IPS DF 19.7 (cell line): Measurements from ENCODE around the gene TMEM9.
A peak's percentile ranks its signal among the peaks of the same experiment; 100 is the strongest.

ENCODE experiments used
- DNase-seq: peaks from one replicate; pipeline ENCODE4 v3.0.0-alpha.2; 2013; ENCODE audit warnings: low read depth, low spot score

TMEM9 gene

GRCh38 chr1:201154389-201155165, at the start of gene TMEM9:
Gene TMEM9 (minus strand): TSS chr1:201154474. CDS start chr1:201153923, 551 bp downstream.
- peak; percentile 82 for DNase-seq

GRCh38 chr1:201198598-201198997, 44.3 kb upstream of the TMEM9 start:
- no peak for DNase-seq

GRCh38 chr1:201194046-201194445, 39.8 kb upstream of the TMEM9 start:
- DNase-seq, result no peak

GRCh38 chr1:201192261-201192788, 38.1 kb upstream of the TMEM9 start:
- no peak for DNase-seq

GRCh38 chr1:201191653-201192260, 37.5 kb upstream of the TMEM9 start:
- DNase-seq, result no peak

- DNase-seq, result no peak
Measured at GRCh38 chr1:201190624-201191051, 36.4 kb upstream of the TMEM9 start, which contains the start of gene IGFN1. Gene IGFN1 (plus strand): TSS chr1:201190824. CDS start chr1:201193294, 2,470 bp downstream.

- no peak for DNase-seq
Measured at GRCh38 chr1:201190005-201190404, 35.7 kb upstream of the TMEM9 start.

- no peak for DNase-seq
Measured at GRCh38 chr1:201189085-201189484, 34.8 kb upstream of the TMEM9 start.

GRCh38 chr1:201186192-201186591, 31.9 kb upstream of the TMEM9 start:
- no peak for DNase-seq

GRCh38 chr1:201185527-201186128, 31.4 kb upstream of the TMEM9 start:
- DNase-seq, result no peak

GRCh38 chr1:201185123-201185453, 30.8 kb upstream of the TMEM9 start:
- DNase-seq, result no peak

GRCh38 chr1:201184307-201185122, 30.2 kb upstream of the TMEM9 start:
- peak; percentile 61 for DNase-seq

- no peak for DNase-seq
Measured at GRCh38 chr1:201183753-201184152, 29.5 kb upstream of the TMEM9 start.

GRCh38 chr1:201183209-201183608, 28.9 kb upstream of the TMEM9 start:
- no peak for DNase-seq

GRCh38 chr1:201181726-201182125, 27.5 kb upstream of the TMEM9 start:
- no peak for DNase-seq

- no peak for DNase-seq
Measured at GRCh38 chr1:201181323-201181722, 27.0 kb upstream of the TMEM9 start.

- DNase-seq, result no peak
Measured at GRCh38 chr1:201180901-201181300, 26.6 kb upstream of the TMEM9 start.

- DNase-seq, result no peak
Measured at GRCh38 chr1:201180141-201180540, 25.9 kb upstream of the TMEM9 start.

GRCh38 chr1:201178718-201179117, 24.4 kb upstream of the TMEM9 start:
- no peak for DNase-seq

- no peak for DNase-seq
Measured at GRCh38 chr1:201176940-201177339, 22.7 kb upstream of the TMEM9 start.

GRCh38 chr1:201175820-201176500, 21.7 kb upstream of the TMEM9 start:
- no peak for DNase-seq
